Neural cell (in vitro differentiated cells): Measurements from ENCODE around the gene LRRN4CL. TPM values are rescaled to one million over a fixed set of nuclear protein-coding genes. Genes with fewer than 3 reads are reported as not detected.

ENCODE experiments used
- H2AFZ ChIP-seq: fragments of 200-600, 300-800 bp; sonication (generic), shearing (Covaris generic); 2 replicates; pipeline ENCODE4 v1.6.0; 2014; ENCODE audit warnings: low read depth, mild to moderate bottlenecking, antibody characterized with exemption, low read length, moderate library complexity
- H3F3A ChIP-seq: fragments of 200-600 bp; shearing (Covaris generic); 2 replicates; pipeline ENCODE4 v1.6.1; 2016; ENCODE audit warnings: mild to moderate bottlenecking, moderate library complexity, mixed read lengths, antibody characterized with exemption, low read length; ENCODE audit not compliant: insufficient read depth, poor library complexity, severe bottlenecking
- H3K27ac ChIP-seq: fragments of 200-600, 300-800 bp; sonication (generic), shearing (Covaris generic); 2 replicates; pipeline ENCODE4 v1.5.1; 2014; ENCODE audit warnings: mild to moderate bottlenecking, low read length, moderate library complexity
- H3K27me3 ChIP-seq: fragments of 300-800, 200-600 bp; sonication (generic), shearing (Covaris generic); 2 replicates; pipeline ENCODE4 v1.6.0; 2014; ENCODE audit warnings: mild to moderate bottlenecking, low read depth, low read length, moderate library complexity; ENCODE audit not compliant: insufficient read depth
- H3K36me3 ChIP-seq: fragments of 300-800, 200-600 bp; sonication (generic), shearing (Covaris generic); 2 replicates; pipeline ENCODE4 v1.5.1; 2014; ENCODE audit warnings: mild to moderate bottlenecking, antibody characterized with exemption, low read length, moderate library complexity; ENCODE audit not compliant: insufficient read depth
- H3K4me2 ChIP-seq: fragments of 300-800, 200-600 bp; sonication (generic), shearing (Covaris generic); 2 replicates; pipeline ENCODE4 v1.6.0; 2014; ENCODE audit warnings: mild to moderate bottlenecking, low read length
- H3K4me3 ChIP-seq: fragments of 300-800, 200-600 bp; sonication (generic), shearing (Covaris generic); 2 replicates; pipeline ENCODE4 v1.5.1; 2014; ENCODE audit warnings: mild to moderate bottlenecking, low read length, moderate library complexity
- H3K79me2 ChIP-seq: fragments of 200-600 bp; shearing (Covaris generic); replicated peaks from 2 replicates; pipeline ENCODE4 v1.6.0; 2014; ENCODE audit warnings: mild to moderate bottlenecking, low read length, moderate library complexity; ENCODE audit not compliant: insufficient read depth
- H3K9ac ChIP-seq: fragments of 300-800, 200-600 bp; sonication (generic), shearing (Covaris generic); 2 replicates; pipeline ENCODE4 v1.6.1; 2016; ENCODE audit warnings: mild to moderate bottlenecking, low read length, mixed read lengths
- H3K9me2 ChIP-seq: fragments of 200-600 bp; shearing (Covaris generic); 2 replicates; pipeline ENCODE4 v1.6.1; 2016; ENCODE audit warnings: mild to moderate bottlenecking, low read length, mixed read lengths; ENCODE audit not compliant: insufficient read depth
- H3K9me3 ChIP-seq: fragments of 200-600, 300-800 bp; sonication (generic), shearing (Covaris generic); 2 replicates; pipeline ENCODE4 v1.6.1; 2016; ENCODE audit warnings: mild to moderate bottlenecking, mixed run types, low read length, moderate library complexity, mixed read lengths
- H4K20me1 ChIP-seq: fragments of 200-600 bp; shearing (Covaris generic); 2 replicates; pipeline ENCODE4 v1.6.1; 2016; ENCODE audit warnings: mild to moderate bottlenecking, mixed run types; ENCODE audit not compliant: insufficient read depth
- CTCF ChIP-seq: fragments of 450-650 bp; IDR thresholded peaks from 2 replicates; pipeline ENCODE4 v1.5.1; 2014; ENCODE audit warnings: antibody characterized with exemption, mild to moderate bottlenecking, moderate library complexity; ENCODE audit not compliant: poor library complexity, severe bottlenecking
- EP300 ChIP-seq: fragments of 450-650 bp; conservative IDR thresholded peaks from 2 replicates; pipeline ENCODE4 v1.6.1; 2014; ENCODE audit warnings: antibody characterized with exemption, mild to moderate bottlenecking, moderate library complexity; ENCODE audit not compliant: poor library complexity, severe bottlenecking
- EZH2 ChIP-seq: fragments of 200-600, 300-800 bp; shearing (Covaris generic), sonication (generic); IDR thresholded peaks from 2 replicates; pipeline ENCODE4 v1.6.1; 2014; ENCODE audit warnings: antibody characterized with exemption, low read length, borderline replicate concordance, mild to moderate bottlenecking; ENCODE audit not compliant: insufficient read depth, poor library complexity, severe bottlenecking
- MXI1 ChIP-seq: fragments of 450-650 bp; conservative IDR thresholded peaks from 2 replicates; pipeline ENCODE4 v1.6.1; 2014; ENCODE audit warnings: antibody characterized with exemption, mild to moderate bottlenecking; ENCODE audit not compliant: poor library complexity, severe bottlenecking
- POLR2AphosphoS5 ChIP-seq: IDR thresholded peaks from 2 replicates; pipeline ENCODE4 v1.6.1; 2012
- RAD21 ChIP-seq: fragments of 450-650 bp; conservative IDR thresholded peaks from 2 replicates; pipeline ENCODE4 v1.6.1; 2014; ENCODE audit warnings: antibody characterized with exemption, mild to moderate bottlenecking, moderate library complexity
- REST ChIP-seq: IDR thresholded peaks from 2 replicates; pipeline ENCODE4 v1.6.1; 2012; ENCODE audit warnings: borderline replicate concordance
- SMC3 ChIP-seq: fragments of 450-650 bp; conservative IDR thresholded peaks from 2 replicates; pipeline ENCODE4 v1.6.1; 2014; ENCODE audit warnings: antibody characterized with exemption, mild to moderate bottlenecking, moderate library complexity; ENCODE audit not compliant: poor library complexity
- TAF1 ChIP-seq: IDR thresholded peaks from 2 replicates; pipeline ENCODE4 v1.6.1; 2012; ENCODE audit warnings: low read depth
- polyA plus RNA-seq: library from polyadenylated mRNA; depleted of rRNA; stranded (reverse); fragments of >200 nt; gene quantifications from 2 replicates; pipeline ENCODE4 v1.2.3, GENCODE V29; 2014

LRRN4CL gene
- polyA plus RNA-seq, 1 donor from 2014 or later: 0.82 TPM

- Histone ChIP-seq H3K4me3 (no peak overlapping the region), H3K36me3 (no peaks in the 10 kb centered on the region), H4K20me1 (no peaks in the 10 kb centered on the region), H3K9me3 (no peaks in the 10 kb centered on the region), H3K9ac (no peak overlapping the region), H3K27me3 (no peaks in the 10 kb centered on the region), H3K9me2 (no peaks in the 10 kb centered on the region), H3K79me2 (peaks cover 34% of the 10 kb centered on the region), H3K4me2 (no peak overlapping the region), H3K27ac (no peak overlapping the region), H2AFZ (no peak overlapping the region), H3F3A (no peaks in the 10 kb centered on the region)
- TF ChIP-seq RAD21 (no peak), SMC3 (no peak), MXI1 (no peak), REST (no peak), POLR2AphosphoS5 (no peak), EZH2 (no peak), CTCF (no peak), TAF1 (no peak), EP300 (no peak)
Measured at GRCh38 chr11:62649486-62649885, 39.8 kb downstream of the LRRN4CL start.

GRCh38 chr11:62648967-62649364 is 40.4 kb downstream of the LRRN4CL start:
- no peak overlapping the region for H3K27ac ChIP-seq

More at GRCh38 chr11:62648967-62649364, 40.4 kb downstream of the LRRN4CL start:
- H3K36me3 ChIP-seq: no peaks in the 10 kb centered on the region
- no peak overlapping the region for H3K9ac ChIP-seq
- no peaks in the 10 kb centered on the region for H3K9me3 ChIP-seq
- H3K79me2 ChIP-seq: peaks cover 38% of the 10 kb centered on the region
- H3K9me2 ChIP-seq: no peaks in the 10 kb centered on the region
- H3K4me2 ChIP-seq: no peak overlapping the region
- H2AFZ ChIP-seq: no peak overlapping the region
- no peak overlapping the region for H3K4me3 ChIP-seq
- H4K20me1 ChIP-seq: no peaks in the 10 kb centered on the region
- TF ChIP-seq RAD21 (no peak), REST (no peak), TAF1 (no peak), SMC3 (no peak), EZH2 (no peak), POLR2AphosphoS5 (no peak), EP300 (no peak), MXI1 (no peak), CTCF (no peak)
- H3K27me3 ChIP-seq: no peaks in the 10 kb centered on the region
- H3F3A ChIP-seq: no peaks in the 10 kb centered on the region
